GM23338 (cell line): ENCODE measurements around the gene EMCN. TPM values are rescaled to one million over a fixed set of nuclear protein-coding genes. Genes with fewer than 3 reads are reported as not detected.

Experiments used
- ATAC-seq: fragments of 200-7000 bp; cut with Tn5 transposase; 3 replicates; pipeline ENCODE4 v1.9.1; 2020
- DNase-seq: peaks from one replicate; pipeline ENCODE4 v3.0.0-alpha.2; 2015; ENCODE audit warnings: low spot score
- H2AFZ ChIP-seq: fragments of 200-600 bp; sonication (generic); 2 replicates; pipeline ENCODE4 v1.8.0; 2016; ENCODE audit warnings: antibody characterized with exemption, mild to moderate bottlenecking, moderate library complexity
- H3F3A ChIP-seq: fragments of 200-600 bp; sonication (generic); replicated peaks from 2 replicates; pipeline ENCODE4 v1.8.0; 2017; ENCODE audit warnings: antibody characterized with exemption, mixed run types, low read depth
- H3K27ac ChIP-seq: fragments of 200-600 bp; sonication (generic); 2 replicates; pipeline ENCODE4 v1.6.1; 2016; ENCODE audit warnings: low read depth
- H3K27me3 ChIP-seq: fragments of 200-600 bp; sonication (generic); 2 replicates; pipeline ENCODE4 v1.8.0; 2016; ENCODE audit warnings: mild to moderate bottlenecking, mixed run types, moderate library complexity; ENCODE audit not compliant: insufficient read depth
- H3K36me3 ChIP-seq: fragments of 200-600 bp; sonication (generic); 2 replicates; pipeline ENCODE4 v1.8.0; 2016; ENCODE audit warnings: mild to moderate bottlenecking; ENCODE audit not compliant: insufficient read depth
- H3K4me1 ChIP-seq: fragments of 200-600 bp; sonication (generic); 2 replicates; pipeline ENCODE4 v1.8.0; 2016; ENCODE audit warnings: mild to moderate bottlenecking, moderate library complexity; ENCODE audit not compliant: insufficient read depth
- H3K4me2 ChIP-seq: fragments of 200-600 bp; sonication (generic); 2 replicates; pipeline ENCODE4 v1.7.1; 2017; ENCODE audit warnings: mixed run types
- H3K4me3 ChIP-seq: fragments of 200-600 bp; sonication (generic); 2 replicates; pipeline ENCODE4 v1.6.1; 2016; ENCODE audit warnings: mixed run types
- H3K79me2 ChIP-seq: fragments of 200-600 bp; sonication (generic); replicated peaks from 2 replicates; pipeline ENCODE4 v1.8.0; 2017; ENCODE audit warnings: mild to moderate bottlenecking; ENCODE audit not compliant: insufficient read depth
- H3K9me2 ChIP-seq: fragments of 200-600 bp; sonication (generic); 2 replicates; pipeline ENCODE4 v1.8.0; 2017; ENCODE audit not compliant: insufficient read depth
- H4K20me1 ChIP-seq: fragments of 200-600 bp; sonication (generic); replicated peaks from 2 replicates; pipeline ENCODE4 v1.8.0; 2017; ENCODE audit warnings: mild to moderate bottlenecking; ENCODE audit not compliant: insufficient read depth
- H3K27ac Mint-ChIP-seq: 2 replicates; pipeline ENCODE4 v1.8.0; 2020; ENCODE audit warnings: inconsistent platforms, mild to moderate bottlenecking, moderate library complexity, mixed read lengths
- H3K27me3 Mint-ChIP-seq: 3 replicates; pipeline ENCODE4 v1.8.0; 2022; ENCODE audit warnings: low read depth, mild to moderate bottlenecking, moderate library complexity, mixed read lengths, inconsistent platforms; ENCODE audit not compliant: insufficient read depth, poor library complexity
- H3K36me3 Mint-ChIP-seq: 3 replicates; pipeline ENCODE4 v1.8.0; 2021; ENCODE audit warnings: low read depth, mild to moderate bottlenecking, inconsistent platforms, moderate library complexity, mixed read lengths
- H3K4me1 Mint-ChIP-seq: 3 replicates; pipeline ENCODE4 v1.8.0; 2020; ENCODE audit warnings: mild to moderate bottlenecking, inconsistent platforms, mixed read lengths
- H3K4me3 Mint-ChIP-seq: 3 replicates; pipeline ENCODE4 v1.8.0; 2021; ENCODE audit warnings: moderate library complexity, mild to moderate bottlenecking, inconsistent platforms, mixed read lengths
- H3K9me3 Mint-ChIP-seq: 3 replicates; pipeline ENCODE4 v1.8.0; 2020; ENCODE audit warnings: moderate library complexity, mild to moderate bottlenecking, inconsistent platforms, mixed read lengths
- CREB1 ChIP-seq: fragments of 250-450 bp; sonication (Bioruptor Pico); IDR thresholded peaks from 2 replicates; pipeline ENCODE4 v1.5.0; 2020; ENCODE audit warnings: low read depth, mild to moderate bottlenecking, moderate library complexity
- ETS1 ChIP-seq: IDR thresholded peaks from 2 replicates; pipeline ENCODE4 v1.6.1; 2016; ENCODE audit warnings: antibody characterized with exemption
- EZH2 ChIP-seq: fragments of 200-600 bp; sonication (generic); IDR thresholded peaks from one replicate; pipeline ENCODE4 v1.8.0; 2017; ENCODE audit warnings: antibody characterized with exemption, mild to moderate bottlenecking, low read depth; ENCODE audit not compliant: unreplicated experiment
- EZH2phosphoT487 ChIP-seq: fragments of 200-600 bp; sonication (generic); IDR thresholded peaks from one replicate; pipeline ENCODE4 v1.8.1; 2018; ENCODE audit warnings: antibody characterized with exemption; ENCODE audit not compliant: unreplicated experiment
- NANOG ChIP-seq: IDR thresholded peaks from 2 replicates; pipeline ENCODE4 v1.6.1; 2016; ENCODE audit warnings: antibody characterized with exemption, borderline replicate concordance
- STAT1 ChIP-seq: IDR thresholded peaks from one replicate; pipeline ENCODE4 v1.6.1; 2016; ENCODE audit warnings: antibody characterized with exemption; ENCODE audit not compliant: unreplicated experiment
- ZNF114 ChIP-seq: fragments of 250-450 bp; sonication (Bioruptor Pico); IDR thresholded peaks from 2 replicates; pipeline ENCODE4 v1.5.0; 2020; ENCODE audit warnings: mild to moderate bottlenecking, moderate library complexity
- ZNF331 ChIP-seq: fragments of 250-450 bp; sonication (Bioruptor Pico); IDR thresholded peaks from 2 replicates; pipeline ENCODE4 v1.5.0; 2020; ENCODE audit warnings: low read depth, mild to moderate bottlenecking, moderate library complexity
- polyA plus RNA-seq: library from polyadenylated mRNA; unstranded; fragments of >200 nt; fragmentation: Nextera tagmentation; extraction: Ambion mirVana; gene quantifications from 2 replicates; pipeline ENCODE4 v1.2.1, GENCODE V29; 2016
- total RNA-seq: library from RNA; depleted of rRNA; stranded (reverse); fragments of >200 nt; shearing (Covaris generic); gene quantifications from 2 replicates; pipeline ENCODE4 v1.2.3, GENCODE V29; 2014
- TF ChIP-seq, protein P1 (sequence below): IDR thresholded peaks from one replicate; pipeline ENCODE4 v1.6.1; 2018; ENCODE audit warnings: antibody characterized with exemption; ENCODE audit not compliant: unreplicated experiment
- TF ChIP-seq, protein P2 (sequence below), 2 experiments: fragments of 200-600 bp in 1 of 2; sonication (generic) in 1 of 2; conservative IDR thresholded peaks; 2 replicates each; pipeline versions ENCODE4 v1.5.1 to v1.6.1; 2016 to 2017; ENCODE audit warnings: antibody characterized with exemption in 2 of 2, low read depth in 2 of 2, mild to moderate bottlenecking in 2 of 2, moderate library complexity in 1 of 2

The EMCN gene
- total and polyA plus RNA-seq, 2 experiments from 2014 or later: not detected

GRCh38 chr4:100557306-100557705 lies 39.5 kb upstream of the EMCN start (continued):
- TF ChIP-seq, protein P1, sequence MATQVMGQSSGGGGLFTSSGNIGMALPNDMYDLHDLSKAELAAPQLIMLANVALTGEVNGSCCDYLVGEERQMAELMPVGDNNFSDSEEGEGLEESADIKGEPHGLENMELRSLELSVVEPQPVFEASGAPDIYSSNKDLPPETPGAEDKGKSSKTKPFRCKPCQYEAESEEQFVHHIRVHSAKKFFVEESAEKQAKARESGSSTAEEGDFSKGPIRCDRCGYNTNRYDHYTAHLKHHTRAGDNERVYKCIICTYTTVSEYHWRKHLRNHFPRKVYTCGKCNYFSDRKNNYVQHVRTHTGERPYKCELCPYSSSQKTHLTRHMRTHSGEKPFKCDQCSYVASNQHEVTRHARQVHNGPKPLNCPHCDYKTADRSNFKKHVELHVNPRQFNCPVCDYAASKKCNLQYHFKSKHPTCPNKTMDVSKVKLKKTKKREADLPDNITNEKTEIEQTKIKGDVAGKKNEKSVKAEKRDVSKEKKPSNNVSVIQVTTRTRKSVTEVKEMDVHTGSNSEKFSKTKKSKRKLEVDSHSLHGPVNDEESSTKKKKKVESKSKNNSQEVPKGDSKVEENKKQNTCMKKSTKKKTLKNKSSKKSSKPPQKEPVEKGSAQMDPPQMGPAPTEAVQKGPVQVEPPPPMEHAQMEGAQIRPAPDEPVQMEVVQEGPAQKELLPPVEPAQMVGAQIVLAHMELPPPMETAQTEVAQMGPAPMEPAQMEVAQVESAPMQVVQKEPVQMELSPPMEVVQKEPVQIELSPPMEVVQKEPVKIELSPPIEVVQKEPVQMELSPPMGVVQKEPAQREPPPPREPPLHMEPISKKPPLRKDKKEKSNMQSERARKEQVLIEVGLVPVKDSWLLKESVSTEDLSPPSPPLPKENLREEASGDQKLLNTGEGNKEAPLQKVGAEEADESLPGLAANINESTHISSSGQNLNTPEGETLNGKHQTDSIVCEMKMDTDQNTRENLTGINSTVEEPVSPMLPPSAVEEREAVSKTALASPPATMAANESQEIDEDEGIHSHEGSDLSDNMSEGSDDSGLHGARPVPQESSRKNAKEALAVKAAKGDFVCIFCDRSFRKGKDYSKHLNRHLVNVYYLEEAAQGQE: no peak
- TF ChIP-seq ZNF114 (CRISPR knock-in tag): no peak

DNA sequence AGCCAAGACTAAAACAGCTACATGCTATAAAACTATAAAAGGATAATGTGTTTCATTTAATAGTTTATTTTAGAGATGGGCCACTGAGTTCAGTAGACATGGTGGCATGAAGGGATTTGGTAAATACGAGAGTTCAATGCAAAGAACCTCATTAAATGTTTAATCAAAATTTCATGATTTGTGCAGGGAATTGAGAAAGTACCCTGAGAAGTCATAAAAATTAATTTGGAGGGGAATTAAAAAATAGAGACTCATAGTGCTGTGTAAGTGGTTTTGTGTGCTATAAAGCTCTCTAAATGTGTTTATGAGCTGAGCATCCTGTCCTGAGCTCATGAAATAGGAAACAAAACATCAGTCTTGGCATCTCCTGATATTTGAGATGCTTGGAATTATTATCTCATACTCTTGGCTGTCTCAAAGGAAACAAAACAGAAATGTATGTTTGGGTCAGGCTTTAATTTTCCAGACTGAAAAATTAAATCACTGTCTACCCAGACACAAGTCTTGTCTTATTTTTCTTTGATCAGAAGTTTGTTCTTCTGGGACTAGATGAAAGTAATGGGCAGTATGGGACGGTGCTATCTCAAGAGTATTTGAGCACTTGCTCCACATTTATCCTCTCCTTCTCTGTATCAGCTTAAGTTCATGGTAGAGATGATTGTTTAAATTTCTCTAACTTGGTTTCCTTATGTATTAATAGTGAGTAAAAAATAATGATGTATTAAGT lies 38.0 kb upstream of the EMCN start:
- H3K9me2 ChIP-seq: peaks cover 2% of the 10 kb centered on the region; the same call in 1 of the 2 replicates
- H4K20me1 ChIP-seq: no peaks in the 10 kb centered on the region
- H3K36me3 ChIP-seq: no peaks in the 10 kb centered on the region
- no peaks in the 10 kb centered on the region for H3K36me3 Mint-ChIP-seq
- no peak overlapping the region for H3K27ac ChIP-seq
- no peaks in the 10 kb centered on the region for H3K27me3 ChIP-seq
- H3K4me1 Mint-ChIP-seq: no peaks in the 10 kb centered on the region
- no peaks in the 10 kb centered on the region for H3F3A ChIP-seq
- no peak overlapping the region for H3K27ac Mint-ChIP-seq
- no peak overlapping the region for H3K4me2 ChIP-seq
- no peak for DNase-seq
- H3K4me1 ChIP-seq: no peaks in the 10 kb centered on the region
- no peak overlapping the region for H3K4me3 ChIP-seq
- H3K79me2 ChIP-seq: no peaks in the 10 kb centered on the region
- H3K9me3 Mint-ChIP-seq: no peaks in the 10 kb centered on the region
- H3K27me3 Mint-ChIP-seq: peaks cover 3% of the 10 kb centered on the region
- no peak for ATAC-seq
- H3K4me3 Mint-ChIP-seq: no peak overlapping the region
- no peak overlapping the region for H2AFZ ChIP-seq
- TF ChIP-seq ZNF114 (CRISPR knock-in tag): no peak
- TF ChIP-seq NANOG: no peak
- TF ChIP-seq, protein P1: no peak
- no peak for TF ChIP-seq ETS1
- no peak for TF ChIP-seq EZH2
- TF ChIP-seq EZH2phosphoT487: no peak
- TF ChIP-seq ZNF331 (CRISPR knock-in tag): no peak
- no peak for TF ChIP-seq CREB1
- no peak for TF ChIP-seq STAT1
- TF ChIP-seq, protein P2, sequence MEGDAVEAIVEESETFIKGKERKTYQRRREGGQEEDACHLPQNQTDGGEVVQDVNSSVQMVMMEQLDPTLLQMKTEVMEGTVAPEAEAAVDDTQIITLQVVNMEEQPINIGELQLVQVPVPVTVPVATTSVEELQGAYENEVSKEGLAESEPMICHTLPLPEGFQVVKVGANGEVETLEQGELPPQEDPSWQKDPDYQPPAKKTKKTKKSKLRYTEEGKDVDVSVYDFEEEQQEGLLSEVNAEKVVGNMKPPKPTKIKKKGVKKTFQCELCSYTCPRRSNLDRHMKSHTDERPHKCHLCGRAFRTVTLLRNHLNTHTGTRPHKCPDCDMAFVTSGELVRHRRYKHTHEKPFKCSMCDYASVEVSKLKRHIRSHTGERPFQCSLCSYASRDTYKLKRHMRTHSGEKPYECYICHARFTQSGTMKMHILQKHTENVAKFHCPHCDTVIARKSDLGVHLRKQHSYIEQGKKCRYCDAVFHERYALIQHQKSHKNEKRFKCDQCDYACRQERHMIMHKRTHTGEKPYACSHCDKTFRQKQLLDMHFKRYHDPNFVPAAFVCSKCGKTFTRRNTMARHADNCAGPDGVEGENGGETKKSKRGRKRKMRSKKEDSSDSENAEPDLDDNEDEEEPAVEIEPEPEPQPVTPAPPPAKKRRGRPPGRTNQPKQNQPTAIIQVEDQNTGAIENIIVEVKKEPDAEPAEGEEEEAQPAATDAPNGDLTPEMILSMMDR (conservative IDR thresholded peaks at IDR 0.05; ENCODE audit: low read depth in 2 of 2): no peak
